Activated naive CD4-positive, alpha-beta T cell treated with anti-CD3 and anti-CD28 coated beads for 36 hours (primary cell): Measurements from ENCODE around the gene PINLYP. TPM values are rescaled to one million over a fixed set of nuclear protein-coding genes. Genes with fewer than 3 reads are reported as not detected.
"Not testable (repeated sequence)": the region's sequence is repeated elsewhere in the genome, so short reads cannot be mapped to it uniquely, and the experiment has no call there.

Source experiments
- CTCF ChIA-PET: fragments of 350-600 bp; sonication (Branson Sonifier 250); formaldehyde crosslinking; loops from one replicate; lab custom pipeline; 2021; ENCODE audit warnings: antibody characterized with exemption; lab: Charles Lee
- DNase-seq: peaks from one replicate; pipeline ENCODE4 v3.0.0-alpha.2; 2020
- H3K27ac Mint-ChIP-seq: one replicate; pipeline ENCODE4 v1.8.0; 2021; ENCODE audit warnings: mild to moderate bottlenecking, mixed read lengths
- H3K27me3 Mint-ChIP-seq: one replicate; pipeline ENCODE4 v1.8.0; 2021; ENCODE audit warnings: low read depth, mixed read lengths
- H3K36me3 Mint-ChIP-seq: one replicate; pipeline ENCODE4 v1.8.0; 2021; ENCODE audit warnings: low read depth, mixed read lengths
- H3K4me1 Mint-ChIP-seq: one replicate; pipeline ENCODE4 v1.8.0; 2021; ENCODE audit warnings: low read depth, mixed read lengths
- H3K4me3 Mint-ChIP-seq: one replicate; pipeline ENCODE4 v1.8.0; 2021; ENCODE audit warnings: mild to moderate bottlenecking, moderate library complexity, mixed read lengths
- H3K9me3 Mint-ChIP-seq: one replicate; pipeline ENCODE4 v1.8.0; 2021; ENCODE audit warnings: mixed read lengths
- intact Hi-C: fragments of 100-400 bp; cut with micrococcal nuclease; formaldehyde crosslinking; loops from one replicate; pipeline ENCODE4 v1.15.1; 2023
- total RNA-seq, 2 experiments: library from RNA; stranded (reverse); gene quantifications; one replicate each; pipeline ENCODE4 v1.2.3, GENCODE V29; 2021

The PINLYP gene
- total RNA-seq, 2 experiments from 2014 or later, result 3.2 to 3.8 TPM

- intact Hi-C loops, result loop anchor here (1.0 kb wide), 1 partner anchor 219 kb away; the partner anchor contains the start of gene SMG9
- Mint-ChIP-seq H3K4me3 (no peak overlapping the region), H3K4me1 (peaks cover 15% of the 10 kb centered on the region), H3K27ac (peak overlapping the region; percentile 74), H3K36me3 (peaks cover 26% of the 10 kb centered on the region), H3K9me3 (peaks cover 11% of the 10 kb centered on the region), H3K27me3 (no peaks in the 10 kb centered on the region)
- peak; percentile 28 for DNase-seq
- CTCF ChIA-PET, result interaction anchor here (0.5 to 4.0 kb wide), 6 partner anchors 10 to 130 kb away, joined by 3 to 28 read pairs (median 4); partner anchors contain the start of genes IRGQ and ZNF576
Observed at GRCh38 chr19:43534816-43535761, 40.5 kb upstream of the PINLYP start.

- H3K4me3 Mint-ChIP-seq, result no peak overlapping the region
- H3K4me1 Mint-ChIP-seq, result peaks cover 6% of the 10 kb centered on the region
- intact Hi-C loops, result no loop called here
- H3K9me3 Mint-ChIP-seq, result peaks cover 11% of the 10 kb centered on the region
- H3K27me3 Mint-ChIP-seq, result no peaks in the 10 kb centered on the region
- no peak for DNase-seq
- CTCF ChIA-PET, result interaction anchor here (1.6 kb wide), 1 partner anchor 16 kb away, joined by 3 read pairs; no protein-coding TSS in a partner anchor
- H3K36me3 Mint-ChIP-seq, result peaks cover 50% of the 10 kb centered on the region
- H3K27ac Mint-ChIP-seq, result peak overlapping the region; percentile 0
Observed at GRCh38 chr19:43538922-43539321, 36.7 kb upstream of the PINLYP start.

- CTCF ChIA-PET, result interaction anchor here (1.6 kb wide), 1 partner anchor 15 kb away, joined by 3 read pairs; no protein-coding TSS in a partner anchor
- Mint-ChIP-seq H3K27me3 (no peaks in the 10 kb centered on the region), H3K27ac (no peak overlapping the region), H3K4me3 (no peak overlapping the region), H3K36me3 (peaks cover 55% of the 10 kb centered on the region), H3K9me3 (peaks cover 11% of the 10 kb centered on the region), H3K4me1 (peaks cover under 1% of the 10 kb centered on the region)
- intact Hi-C loops, result no loop called here
- no peak for DNase-seq
Observed at GRCh38 chr19:43540381-43540780, 35.2 kb upstream of the PINLYP start.

GRCh38 chr19:43541920-43542650 is 33.5 kb upstream of the PINLYP start:
- Mint-ChIP-seq H3K36me3 (peaks cover 55% of the 10 kb centered on the region), H3K9me3 (peaks cover 11% of the 10 kb centered on the region), H3K4me3 (no peak overlapping the region), H3K4me1 (no peaks in the 10 kb centered on the region), H3K27ac (no peak overlapping the region), H3K27me3 (no peaks in the 10 kb centered on the region)
- no peak for DNase-seq
- CTCF ChIA-PET, result interaction anchor here (2.2 kb wide), 1 partner anchor 13 kb away, joined by 8 read pairs; no protein-coding TSS in a partner anchor
- intact Hi-C loops, result no loop called here

DNA sequence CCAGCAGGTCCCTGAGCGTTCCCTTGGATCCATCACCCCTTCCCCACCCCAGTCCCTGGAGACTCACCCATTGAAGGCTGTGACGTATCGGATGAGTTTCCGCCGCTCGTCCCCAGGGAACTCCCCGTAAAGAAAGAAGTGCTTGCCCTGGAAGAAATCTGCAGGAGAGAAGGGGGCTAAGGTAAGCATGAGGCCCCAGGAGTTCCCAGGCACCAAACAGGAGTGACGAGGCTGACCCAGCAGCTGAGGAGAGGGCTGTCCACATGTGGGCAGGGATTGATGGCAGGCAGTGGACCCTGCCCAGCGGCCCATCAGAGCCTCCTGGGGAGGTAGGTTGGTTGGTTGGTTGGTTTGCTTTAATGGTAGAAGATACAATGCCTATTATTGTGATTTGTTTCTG is 31.5 kb upstream of the PINLYP start:
- no peak for DNase-seq
- Mint-ChIP-seq H3K4me1 (no peaks in the 10 kb centered on the region), H3K27me3 (no peaks in the 10 kb centered on the region), H3K27ac (no peak overlapping the region), H3K36me3 (peaks cover 40% of the 10 kb centered on the region), H3K4me3 (no peak overlapping the region), H3K9me3 (peaks cover 3% of the 10 kb centered on the region)
- CTCF ChIA-PET, result interaction anchor here (2.2 kb wide), 1 partner anchor 11 kb away, joined by 8 read pairs; no protein-coding TSS in a partner anchor
- intact Hi-C loops, result no loop called here

DNA sequence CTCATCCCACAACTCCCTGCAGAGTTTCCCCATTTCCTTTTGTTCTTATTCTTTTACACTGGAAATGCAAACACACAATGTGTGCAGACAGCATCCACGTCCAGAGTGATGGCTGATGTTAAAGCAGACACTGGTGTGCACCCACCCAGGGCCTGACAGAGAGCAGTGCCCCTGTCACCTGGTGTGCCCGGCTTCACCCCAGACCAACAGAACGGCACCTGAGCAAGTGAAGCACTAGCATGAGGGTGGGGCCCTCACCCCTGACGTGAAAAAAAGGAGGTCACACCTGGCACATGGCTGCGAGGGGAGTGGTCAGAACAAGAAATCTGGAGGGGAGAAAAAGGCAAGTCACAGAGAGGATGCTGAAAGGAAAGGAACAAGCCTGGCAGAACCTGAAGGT is 30.3 kb upstream of the PINLYP start:
- Mint-ChIP-seq H3K4me1 (no peaks in the 10 kb centered on the region), H3K27me3 (no peaks in the 10 kb centered on the region), H3K27ac (peak overlapping the region; percentile 50), H3K36me3 (peaks cover 30% of the 10 kb centered on the region), H3K9me3 (no peaks in the 10 kb centered on the region), H3K4me3 (no peak overlapping the region)
- DNase-seq, result no peak
- intact Hi-C loops, result no loop called here
- CTCF ChIA-PET, result interaction anchor here (1.8 kb wide), 1 partner anchor 10 kb away, joined by 6 read pairs; no protein-coding TSS in a partner anchor

- CTCF ChIA-PET, result interaction anchor here (1.8 kb wide), 1 partner anchor 9 kb away, joined by 6 read pairs; no protein-coding TSS in a partner anchor
- no peak for DNase-seq
- H3K4me1 Mint-ChIP-seq, result no peaks in the 10 kb centered on the region
- no peaks in the 10 kb centered on the region for H3K27me3 Mint-ChIP-seq
- no peaks in the 10 kb centered on the region for H3K9me3 Mint-ChIP-seq
- no peak overlapping the region for H3K27ac Mint-ChIP-seq
- H3K36me3 Mint-ChIP-seq, result peaks cover 32% of the 10 kb centered on the region
- intact Hi-C loops, result no loop called here
- H3K4me3 Mint-ChIP-seq, result no peak overlapping the region
Observed at GRCh38 chr19:43545981-43546380, 29.6 kb upstream of the PINLYP start.

DNA sequence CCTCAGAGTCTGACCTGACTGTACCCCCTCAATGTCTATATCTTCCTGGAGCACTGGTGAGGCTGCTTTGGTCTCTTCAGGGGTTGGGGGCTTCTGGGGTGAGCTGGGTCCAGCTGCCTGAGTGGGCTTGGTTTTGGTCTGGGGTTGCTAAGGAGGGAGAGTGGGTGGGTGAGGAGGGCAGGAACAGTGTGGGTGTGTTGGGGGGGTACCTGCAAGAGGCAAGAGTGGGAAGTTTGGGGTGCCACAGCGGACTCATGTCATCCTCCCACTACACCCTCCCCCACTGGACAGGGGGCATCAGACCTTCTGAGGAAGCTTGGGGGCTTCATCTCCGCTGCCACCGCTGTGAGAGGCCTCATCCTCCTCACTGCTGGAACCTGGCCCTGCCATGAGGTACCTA is 29.0 kb upstream of the PINLYP start:
- no peak overlapping the region for H3K27ac Mint-ChIP-seq
- H3K27me3 Mint-ChIP-seq, result no peaks in the 10 kb centered on the region
- intact Hi-C loops, result no loop called here
- H3K4me1 Mint-ChIP-seq, result no peaks in the 10 kb centered on the region
- H3K36me3 Mint-ChIP-seq, result peaks cover 33% of the 10 kb centered on the region
- H3K9me3 Mint-ChIP-seq, result no peaks in the 10 kb centered on the region
- no peak for DNase-seq
- CTCF ChIA-PET, result interaction anchor here (1.8 kb wide), 1 partner anchor 9 kb away, joined by 6 read pairs; no protein-coding TSS in a partner anchor
- H3K4me3 Mint-ChIP-seq, result no peak overlapping the region

DNA sequence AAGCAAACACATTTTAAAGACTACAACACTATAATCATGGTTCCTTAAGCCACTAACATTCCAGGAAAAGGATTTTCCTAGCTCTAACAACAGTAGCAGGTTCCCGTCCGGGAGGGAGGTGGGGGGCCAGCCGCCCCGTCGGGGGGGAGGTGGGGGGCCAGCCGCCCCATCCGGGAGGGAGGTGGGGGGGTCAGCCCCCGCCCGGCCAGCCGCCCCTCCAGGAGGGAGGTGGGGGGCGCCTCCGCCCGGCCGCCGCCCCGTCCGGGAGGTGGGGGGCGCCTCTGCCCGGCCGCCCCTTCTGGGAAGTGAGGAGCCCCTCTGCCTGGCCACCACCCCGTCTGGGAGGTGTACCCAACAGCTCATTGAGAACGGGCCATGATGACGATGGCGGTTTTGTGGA is 27.7 kb upstream of the PINLYP start:
- H3K27me3 Mint-ChIP-seq, H3K27ac Mint-ChIP-seq, DNase-seq, H3K4me3 Mint-ChIP-seq, H3K9me3 Mint-ChIP-seq, intact Hi-C loops, H3K4me1 Mint-ChIP-seq, CTCF ChIA-PET: not testable (repeated sequence)
- peaks cover 30% of the 10 kb centered on the region for H3K36me3 Mint-ChIP-seq

- H3K4me1 Mint-ChIP-seq, result no peaks in the 10 kb centered on the region
- intact Hi-C loops, result no loop called here
- H3K9me3 Mint-ChIP-seq, result no peaks in the 10 kb centered on the region
Observed at GRCh38 chr19:43548706-43549105, 26.9 kb upstream of the PINLYP start.

DNA sequence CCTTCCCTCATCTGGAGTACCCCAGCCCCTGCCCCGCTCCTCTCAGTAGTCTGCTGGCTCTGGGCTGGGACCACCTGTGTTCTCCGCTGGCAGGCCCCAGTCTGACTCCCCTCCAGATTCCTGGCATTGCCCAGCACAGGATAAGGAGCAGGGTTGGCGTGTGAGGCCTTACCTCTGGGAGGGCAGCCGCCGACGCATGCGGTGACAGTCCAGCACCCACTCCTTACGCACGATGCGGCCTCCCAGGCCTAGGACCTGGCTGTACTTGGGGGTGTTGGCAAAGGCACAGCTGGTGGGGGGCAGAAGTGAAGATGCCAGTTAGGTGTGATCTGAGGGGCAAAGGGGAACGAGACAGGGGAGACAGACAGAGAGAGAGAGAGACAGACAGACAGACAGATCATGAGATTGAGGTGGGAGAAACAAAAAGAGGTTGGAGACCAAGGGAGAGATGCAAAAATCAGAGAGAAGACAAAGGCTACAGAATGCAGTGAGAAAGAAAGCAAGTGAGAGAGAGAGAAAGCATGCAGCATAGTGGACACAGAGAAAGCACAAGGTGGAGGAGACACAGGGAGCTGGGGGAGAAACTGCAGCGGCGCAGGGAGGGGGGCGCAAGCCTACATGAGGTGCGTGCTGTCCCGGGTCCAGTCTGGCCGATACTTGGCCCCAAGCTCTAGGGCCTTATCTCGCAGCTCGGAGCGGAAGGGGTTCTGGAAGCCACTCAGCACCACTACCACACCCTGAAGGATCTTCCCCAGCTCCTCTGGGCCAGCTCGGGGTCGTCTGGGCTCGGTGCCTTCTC is 24.0 kb upstream of the PINLYP start:
- Mint-ChIP-seq H3K27me3 (no peaks in the 10 kb centered on the region), H3K9me3 (no peaks in the 10 kb centered on the region), H3K36me3 (peaks cover 18% of the 10 kb centered on the region), H3K4me1 (peaks cover 9% of the 10 kb centered on the region), H3K27ac (no peak overlapping the region), H3K4me3 (no peak overlapping the region)
- CTCF ChIA-PET, result interaction anchor here (1.5 to 6.2 kb wide), 3 partner anchors 16 to 43 kb away, joined by 5 to 95 read pairs (median 28); partner anchors contain the start of genes IRGQ and ZNF576
- no peak for DNase-seq
- intact Hi-C loops, result no loop called here

More at GRCh38 chr19:43548706-43549105, 26.9 kb upstream of the PINLYP start:
- no peaks in the 10 kb centered on the region for H3K27me3 Mint-ChIP-seq
- H3K36me3 Mint-ChIP-seq, result peaks cover 22% of the 10 kb centered on the region
- CTCF ChIA-PET, result interaction anchor here (0.7 to 1.2 kb wide), 2 partner anchors 196 to 1756 kb away, joined by 4 to 5 read pairs; no protein-coding TSS in a partner anchor
- DNase-seq, result no peak
- H3K4me3 Mint-ChIP-seq, result no peak overlapping the region
- H3K27ac Mint-ChIP-seq, result no peak overlapping the region
